ENCODE data around the gene ITIH5. TPM values are rescaled to one million over a fixed set of nuclear protein-coding genes. Genes with fewer than 3 reads are reported as not detected.

The ITIH5 gene
- total and polyA plus RNA-seq, 2 donors (not counting 1 experiment from before 2014, with no cell fraction given): not detected

- H3K27me3 Mint-ChIP-seq: peaks cover 53% of the 10 kb centered on the region
- no peak for TF ChIP-seq EZH2 (IDR thresholded peaks at IDR 0.05; ENCODE audit: borderline replicate concordance, insufficient read depth, low read depth, low read length, poor library complexity, severe bottlenecking)
- no peak for TF ChIP-seq CTCF (IDR thresholded peaks at IDR 0.05)
- Histone ChIP-seq H2AFZ (ENCODE audit: insufficient read depth, low read depth, low read length, poor library complexity, severe bottlenecking) (no peak overlapping the region), H3K27ac (ENCODE audit: low read length in 2 of 2) (no peak overlapping the region), H3K79me2 (ENCODE audit: control insufficient read depth, insufficient read depth, low read length) (no peaks in the 10 kb centered on the region), H3K4me3 (ENCODE audit: control extremely low read depth in 1 of 5, extremely low read depth in 1 of 5, insufficient read depth in 1 of 5, low read depth in 2 of 5, low read length in 4 of 5) (no peak overlapping the region), H3K4me2 (replicated peaks; ENCODE audit: low read depth, low read length, poor library complexity, severe bottlenecking) (no peak overlapping the region), H4K20me1 (ENCODE audit: control insufficient read depth, insufficient read depth, low read length, poor library complexity, severe bottlenecking) (no peaks in the 10 kb centered on the region), H3K27me3 (replicated peaks in 1 of 4; ENCODE audit: control extremely low read depth in 1 of 4, control insufficient read depth in 3 of 4, insufficient read depth in 4 of 4, low read length in 3 of 4) (peaks cover 0 to 13% (median 1%) of the 10 kb centered on the region in 4 experiments), H3K36me3 (replicated peaks in 1 of 2; ENCODE audit: control extremely low read depth in 1 of 2, control insufficient read depth in 1 of 2, extremely low read depth in 1 of 2, insufficient read depth in 2 of 2, low read length in 1 of 2) (no peaks in the 10 kb centered on the region), H3K4me1 (ENCODE audit: control insufficient read depth in 2 of 2, insufficient read depth in 2 of 2, low read length in 2 of 2) (no peaks in the 10 kb centered on the region), H3K9ac (ENCODE audit: low read length) (no peak overlapping the region), H3K9me3 (ENCODE audit: control extremely low read depth in 1 of 3, control insufficient read depth in 2 of 3, insufficient read depth in 1 of 3, low read length in 2 of 3) (no peaks in the 10 kb centered on the region)
- peaks cover 8% of the 10 kb centered on the region for H3K9me3 Mint-ChIP-seq (ENCODE audit: insufficient read depth)
- 83% methylated on average over 1 of the region's 1 CpG for WGBS (ENCODE audit: insufficient coverage)
- POLR2A ChIA-PET: no interaction called here
- no peaks in the 10 kb centered on the region for H3K4me1 Mint-ChIP-seq
- intact Hi-C loops (cut with micrococcal nuclease): no loop called here
- ATAC-seq (ENCODE audit: low read depth) (no peak), DNase-seq (no peak)
- CTCF ChIA-PET: no interaction called here
- no peak overlapping the region for H3K4me3 Mint-ChIP-seq
- no peak overlapping the region for H3K27ac Mint-ChIP-seq
Observed at GRCh38 chr10:7679256-7679655, 12.5 kb upstream of the ITIH5 start.

- no peak overlapping the region for H3K27ac ChIP-seq (ENCODE audit: low read length in 2 of 2)
- Mint-ChIP-seq H3K4me1 (peaks cover 7% of the 10 kb centered on the region), H3K9me3 (ENCODE audit: insufficient read depth) (no peaks in the 10 kb centered on the region), H3K27me3 (peaks cover 70% of the 10 kb centered on the region), H3K4me3 (no peak overlapping the region), H3K27ac (no peak overlapping the region)
- H3K27me3 ChIP-seq (replicated peaks in 1 of 4; ENCODE audit: control extremely low read depth in 1 of 4, control insufficient read depth in 3 of 4, insufficient read depth in 4 of 4, low read length in 3 of 4): peaks cover 0 to 37% (median 13%) of the 10 kb centered on the region in 4 experiments
- TF ChIP-seq EZH2 (IDR thresholded peaks at IDR 0.05; ENCODE audit: borderline replicate concordance, insufficient read depth, low read depth, low read length, poor library complexity, severe bottlenecking) (no peak), CTCF (IDR thresholded peaks at IDR 0.05) (no peak)
- POLR2A ChIA-PET: no interaction called here
- 95% methylated on average over 18 of the region's 23 CpGs for WGBS (ENCODE audit: insufficient coverage)
- no peak overlapping the region for H3K9ac ChIP-seq (ENCODE audit: low read length)
- CTCF ChIA-PET: no interaction called here
- no peak for DNase-seq
- no peaks in the 10 kb centered on the region for H3K9me3 ChIP-seq (ENCODE audit: control extremely low read depth in 1 of 3, control insufficient read depth in 2 of 3, insufficient read depth in 1 of 3, low read length in 2 of 3)
- ATAC-seq (ENCODE audit: low read depth): no peak
- no peak overlapping the region for H3K4me2 ChIP-seq (replicated peaks; ENCODE audit: low read depth, low read length, poor library complexity, severe bottlenecking)
- intact Hi-C loops (cut with micrococcal nuclease): no loop called here
- H3K36me3 ChIP-seq (replicated peaks in 1 of 2; ENCODE audit: control extremely low read depth in 1 of 2, control insufficient read depth in 1 of 2, extremely low read depth in 1 of 2, insufficient read depth in 2 of 2, low read length in 1 of 2): no peaks in the 10 kb centered on the region
- no peak overlapping the region for H2AFZ ChIP-seq (ENCODE audit: insufficient read depth, low read depth, low read length, poor library complexity, severe bottlenecking)
- peaks cover 4 to 5% of the 10 kb centered on the region in 2 donors for H3K4me1 ChIP-seq (ENCODE audit: control insufficient read depth in 2 of 2, insufficient read depth in 2 of 2, low read length in 2 of 2)
- no peaks in the 10 kb centered on the region for H4K20me1 ChIP-seq (ENCODE audit: control insufficient read depth, insufficient read depth, low read length, poor library complexity, severe bottlenecking)
- no peaks in the 10 kb centered on the region for H3K79me2 ChIP-seq (ENCODE audit: control insufficient read depth, insufficient read depth, low read length)
- no peak overlapping the region for H3K4me3 ChIP-seq (ENCODE audit: control extremely low read depth in 1 of 5, extremely low read depth in 1 of 5, insufficient read depth in 1 of 5, low read depth in 2 of 5, low read length in 4 of 5)
Observed at GRCh38 chr10:7672341-7673134, 5.8 kb upstream of the ITIH5 start.
